SK-N-SH (cell line): ENCODE results near the gene CHD5. TPM values are rescaled to one million over a fixed set of nuclear protein-coding genes. Genes with fewer than 3 reads are reported as not detected.

ENCODE experiments used
- CTCF ChIA-PET: fragments of 300-600, 350-600 bp; formaldehyde crosslinking; extraction: SDS; loops from one replicate; lab custom pipeline; 2021; lab: Yijun Ruan, JAX
- POLR2A ChIA-PET: fragments of 350-600 bp; sonication (Branson Sonifier 250); formaldehyde crosslinking; extraction: SDS; loops from one replicate; lab custom pipeline; 2020; ENCODE audit warnings: antibody characterized with exemption, inconsistent platforms; lab: Yijun Ruan, JAX
- DNase-seq: peaks from one replicate; pipeline ENCODE4 v3.0.0; 2012
- H2AFZ ChIP-seq: fragments of 200-600 bp; sonication (generic); 2 replicates; pipeline ENCODE4 v1.8.1; 2016; ENCODE audit warnings: antibody characterized with exemption, mild to moderate bottlenecking, low read depth
- H3F3A ChIP-seq: fragments of 200-600 bp; sonication (generic); replicated peaks from 2 replicates; pipeline ENCODE3; 2016; ENCODE audit warnings: antibody characterized with exemption, mild to moderate bottlenecking; ENCODE audit not compliant: insufficient read depth
- H3K27ac ChIP-seq, 2 experiments: fragments of 200-500 bp in 1 of 2; fragments of 200-600 bp in 1 of 2; sonication (Bioruptor generic) in 1 of 2; sonication (generic), shearing (Covaris generic) in 1 of 2; 2 replicates each; pipeline versions ENCODE4 v1.5.1 to v1.6.1; 2014 to 2016; ENCODE audit warnings: low read depth in 2 of 2, inconsistent platforms in 1 of 2, low read length in 1 of 2, mild to moderate bottlenecking in 1 of 2, mixed read lengths in 1 of 2
- H3K27me3 ChIP-seq: fragments of 200-600 bp; sonication (generic), shearing (Covaris generic); 2 replicates; pipeline ENCODE4 v1.6.1; 2016; ENCODE audit warnings: mixed run types; ENCODE audit not compliant: insufficient read depth
- H3K36me3 ChIP-seq, 2 experiments: fragments of 200-500 bp in 1 of 2; fragments of 200-600 bp in 1 of 2; sonication (Bioruptor generic) in 1 of 2; sonication (generic) in 1 of 2; replicated peaks in 1 of 2; 2 replicates each; pipeline versions ENCODE3 to v1.5.1; 2014 to 2016; ENCODE audit warnings: low read length in 1 of 2, mild to moderate bottlenecking in 1 of 2; ENCODE audit not compliant: insufficient read depth in 2 of 2, control insufficient read depth in 1 of 2
- H3K4me1 ChIP-seq, 2 experiments: fragments of 200-500 bp in 1 of 2; fragments of 200-600 bp in 1 of 2; sonication (Bioruptor generic) in 1 of 2; sonication (generic), shearing (Covaris generic) in 1 of 2; 2 replicates each; pipeline versions ENCODE4 v1.5.1 to v1.6.1; 2014 to 2016; ENCODE audit warnings: low read depth in 1 of 2, low read length in 1 of 2, mixed run types in 1 of 2; ENCODE audit not compliant: insufficient read depth in 2 of 2, control insufficient read depth in 1 of 2
- H3K4me2 ChIP-seq: fragments of 200-600 bp; sonication (generic), shearing (Covaris generic); 2 replicates; pipeline ENCODE4 v1.6.1; 2017; ENCODE audit warnings: mixed run types
- H3K4me3 ChIP-seq, 2 experiments: fragments of 200-500 bp in 1 of 2; fragments of 200-600 bp in 1 of 2; sonication (Bioruptor generic) in 1 of 2; sonication (generic), shearing (Covaris generic) in 1 of 2; 2 replicates each; pipeline versions ENCODE4 v1.5.1 to v1.8.1; 2014 to 2016; ENCODE audit warnings: low read depth in 2 of 2, inconsistent platforms in 1 of 2, low read length in 1 of 2, mild to moderate bottlenecking in 1 of 2, mixed read lengths in 1 of 2, moderate library complexity in 1 of 2
- H3K79me2 ChIP-seq: fragments of 200-600 bp; sonication (generic); 2 replicates; pipeline ENCODE4 v1.8.1; 2017; ENCODE audit warnings: mild to moderate bottlenecking; ENCODE audit not compliant: insufficient read depth
- H3K9ac ChIP-seq: fragments of 200-600 bp; sonication (generic); 2 replicates; pipeline ENCODE4 v1.6.1; 2017; ENCODE audit warnings: mixed run types
- H3K9me2 ChIP-seq: fragments of 200-600 bp; sonication (generic); 2 replicates; pipeline ENCODE4 v1.6.1; 2017; ENCODE audit warnings: mixed run types
- H3K9me3 ChIP-seq: fragments of 200-600 bp; sonication (generic); 2 replicates; pipeline ENCODE4 v1.6.1; 2017; ENCODE audit warnings: mixed run types, mild to moderate bottlenecking, moderate library complexity
- H4K20me1 ChIP-seq: fragments of 200-600 bp; sonication (generic); 2 replicates; pipeline ENCODE4 v1.6.1; 2017; ENCODE audit warnings: mild to moderate bottlenecking, mixed run types; ENCODE audit not compliant: insufficient read depth
- ELF1 ChIP-seq: IDR thresholded peaks from 2 replicates; pipeline ENCODE4 v1.4.0; 2012
- EP300 ChIP-seq, 2 experiments: IDR thresholded peaks; 2 replicates each; pipeline versions ENCODE4 v1.4.0 to v1.6.1; 2012; ENCODE audit warnings: borderline replicate concordance in 1 of 2, low read depth in 1 of 2, low read length in 1 of 2
- FOXM1 ChIP-seq: IDR thresholded peaks from 2 replicates; pipeline ENCODE4 v1.4.0; 2012; ENCODE audit warnings: low read depth, mild to moderate bottlenecking
- GABPA ChIP-seq: IDR thresholded peaks from 2 replicates; pipeline ENCODE4 v1.4.0; 2012; ENCODE audit warnings: low read depth, mild to moderate bottlenecking
- GATA2 ChIP-seq: sonication (generic); formaldehyde crosslinking; IDR thresholded peaks from 2 replicates; pipeline ENCODE4 v1.5.0; 2020; ENCODE audit warnings: mild to moderate bottlenecking, missing genetic modification reagents
- JUND ChIP-seq: IDR thresholded peaks from 2 replicates; pipeline ENCODE4 v1.4.0; 2012
- MEF2A ChIP-seq: IDR thresholded peaks from 2 replicates; pipeline ENCODE4 v1.4.0; 2012; ENCODE audit warnings: low read depth, borderline replicate concordance
- NFIC ChIP-seq: IDR thresholded peaks from 2 replicates; pipeline ENCODE4 v1.4.0; 2012; ENCODE audit warnings: borderline replicate concordance
- NRF1 ChIP-seq: IDR thresholded peaks from 2 replicates; pipeline ENCODE4 v1.6.1; 2012; ENCODE audit warnings: low read depth, mild to moderate bottlenecking, low read length
- POLR2AphosphoS5 ChIP-seq: IDR thresholded peaks from 2 replicates; pipeline ENCODE4 v1.6.1; 2012; ENCODE audit warnings: low read depth, low read length
- RCOR1 ChIP-seq: fragments of 150-350 bp; IDR thresholded peaks from 2 replicates; pipeline ENCODE4 v1.6.1; 2017; ENCODE audit warnings: antibody characterized with exemption, low read length
- RFX5 ChIP-seq: IDR thresholded peaks from 2 replicates; pipeline ENCODE4 v1.6.1; 2012; ENCODE audit warnings: mild to moderate bottlenecking, improper control_type of control experiment, low read length
- RXRA ChIP-seq: IDR thresholded peaks from 2 replicates; pipeline ENCODE4 v1.4.0; 2012; ENCODE audit warnings: low read depth, mild to moderate bottlenecking, borderline replicate concordance
- SIN3A ChIP-seq: IDR thresholded peaks from 2 replicates; pipeline ENCODE4 v1.6.1; 2012; ENCODE audit warnings: low read depth, mild to moderate bottlenecking, low read length, moderate library complexity, borderline replicate concordance
- TCF12 ChIP-seq: IDR thresholded peaks from 2 replicates; pipeline ENCODE4 v1.4.0; 2012
- YY1 ChIP-seq: IDR thresholded peaks from 2 replicates; pipeline ENCODE4 v1.4.0; 2012; ENCODE audit warnings: low read depth, mild to moderate bottlenecking
- WGBS: methylation state at CpG from one replicate; pipeline ENCODE4 v1.1.6; 2017; ENCODE audit warnings: low lambda C conversion rate; 5-methylcytosine and 5-hydroxymethylcytosine counted together
- polyA plus RNA-seq, 3 experiments: library from polyadenylated mRNA; depleted of rRNA; stranded (reverse); fragments of >200 nt; gene quantifications; 2 replicates each; pipeline ENCODE4 v1.2.3, GENCODE V29; 2012
- TF ChIP-seq, protein P1 (sequence below): IDR thresholded peaks from 2 replicates; pipeline ENCODE4 v1.4.0; 2012; ENCODE audit warnings: low read depth, borderline replicate concordance
- TF ChIP-seq, protein P2 (sequence below): IDR thresholded peaks from 2 replicates; pipeline ENCODE4 v1.4.0; 2012; ENCODE audit warnings: low read depth
- TF ChIP-seq, protein P3 (sequence below): IDR thresholded peaks from 2 replicates; pipeline ENCODE4 v1.4.0; 2012; ENCODE audit warnings: low read depth, borderline replicate concordance
- TF ChIP-seq, protein P4 (sequence below): IDR thresholded peaks from 2 replicates; pipeline ENCODE4; 2012

The CHD5 gene
- polyA plus RNA-seq, 1 of the 3 experiments (the other 2 are of a cell fraction): 0.26 TPM

DNA sequence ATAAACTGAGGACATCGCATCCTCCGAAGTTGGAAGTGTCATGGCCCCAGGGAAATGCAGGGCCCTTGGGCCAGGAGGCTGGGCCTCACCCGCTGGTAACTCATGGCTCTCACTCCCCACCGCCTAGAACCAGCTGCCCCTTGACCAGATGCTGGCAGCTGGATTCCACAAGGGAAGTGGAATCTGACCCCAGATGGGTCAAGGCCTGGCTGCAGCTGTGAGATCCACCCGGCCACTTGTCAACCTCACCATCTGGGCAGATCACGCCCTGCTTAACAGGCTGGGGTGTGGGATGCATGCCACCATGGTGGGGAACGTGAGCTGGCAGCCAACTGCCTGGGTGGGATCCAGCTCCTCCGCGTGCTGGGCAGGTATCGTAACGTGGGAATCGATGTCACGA lies 108.9 kb downstream of the CHD5 start:
- no peaks in the 10 kb centered on the region for H3K9me3 ChIP-seq
- TF ChIP-seq GATA2: no peak
- TF ChIP-seq NRF1: no peak
- no peak for TF ChIP-seq RCOR1
- TF ChIP-seq JUND: no peak
- TF ChIP-seq NFIC: no peak
- TF ChIP-seq RXRA: no peak
- no peak for TF ChIP-seq EP300 (IDR thresholded peaks at IDR 0.05; ENCODE audit: borderline replicate concordance in 1 of 2, low read depth in 1 of 2, low read length in 1 of 2)
- TF ChIP-seq, protein P1, sequence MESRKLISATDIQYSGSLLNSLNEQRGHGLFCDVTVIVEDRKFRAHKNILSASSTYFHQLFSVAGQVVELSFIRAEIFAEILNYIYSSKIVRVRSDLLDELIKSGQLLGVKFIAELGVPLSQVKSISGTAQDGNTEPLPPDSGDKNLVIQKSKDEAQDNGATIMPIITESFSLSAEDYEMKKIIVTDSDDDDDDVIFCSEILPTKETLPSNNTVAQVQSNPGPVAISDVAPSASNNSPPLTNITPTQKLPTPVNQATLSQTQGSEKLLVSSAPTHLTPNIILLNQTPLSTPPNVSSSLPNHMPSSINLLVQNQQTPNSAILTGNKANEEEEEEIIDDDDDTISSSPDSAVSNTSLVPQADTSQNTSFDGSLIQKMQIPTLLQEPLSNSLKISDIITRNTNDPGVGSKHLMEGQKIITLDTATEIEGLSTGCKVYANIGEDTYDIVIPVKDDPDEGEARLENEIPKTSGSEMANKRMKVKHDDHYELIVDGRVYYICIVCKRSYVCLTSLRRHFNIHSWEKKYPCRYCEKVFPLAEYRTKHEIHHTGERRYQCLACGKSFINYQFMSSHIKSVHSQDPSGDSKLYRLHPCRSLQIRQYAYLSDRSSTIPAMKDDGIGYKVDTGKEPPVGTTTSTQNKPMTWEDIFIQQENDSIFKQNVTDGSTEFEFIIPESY: no peak
- no peak for TF ChIP-seq TCF12
- no peak for TF ChIP-seq FOXM1
- TF ChIP-seq SIN3A: no peak
- no peak for TF ChIP-seq ELF1
- TF ChIP-seq RFX5: no peak
- TF ChIP-seq, protein P2, sequence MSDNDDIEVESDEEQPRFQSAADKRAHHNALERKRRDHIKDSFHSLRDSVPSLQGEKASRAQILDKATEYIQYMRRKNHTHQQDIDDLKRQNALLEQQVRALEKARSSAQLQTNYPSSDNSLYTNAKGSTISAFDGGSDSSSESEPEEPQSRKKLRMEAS: no peak
- TF ChIP-seq GABPA: no peak
- no peak for TF ChIP-seq POLR2AphosphoS5
- TF ChIP-seq, protein P3, sequence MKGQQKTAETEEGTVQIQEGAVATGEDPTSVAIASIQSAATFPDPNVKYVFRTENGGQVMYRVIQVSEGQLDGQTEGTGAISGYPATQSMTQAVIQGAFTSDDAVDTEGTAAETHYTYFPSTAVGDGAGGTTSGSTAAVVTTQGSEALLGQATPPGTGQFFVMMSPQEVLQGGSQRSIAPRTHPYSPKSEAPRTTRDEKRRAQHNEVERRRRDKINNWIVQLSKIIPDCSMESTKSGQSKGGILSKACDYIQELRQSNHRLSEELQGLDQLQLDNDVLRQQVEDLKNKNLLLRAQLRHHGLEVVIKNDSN: no peak
- no peak for DNase-seq

DNA sequence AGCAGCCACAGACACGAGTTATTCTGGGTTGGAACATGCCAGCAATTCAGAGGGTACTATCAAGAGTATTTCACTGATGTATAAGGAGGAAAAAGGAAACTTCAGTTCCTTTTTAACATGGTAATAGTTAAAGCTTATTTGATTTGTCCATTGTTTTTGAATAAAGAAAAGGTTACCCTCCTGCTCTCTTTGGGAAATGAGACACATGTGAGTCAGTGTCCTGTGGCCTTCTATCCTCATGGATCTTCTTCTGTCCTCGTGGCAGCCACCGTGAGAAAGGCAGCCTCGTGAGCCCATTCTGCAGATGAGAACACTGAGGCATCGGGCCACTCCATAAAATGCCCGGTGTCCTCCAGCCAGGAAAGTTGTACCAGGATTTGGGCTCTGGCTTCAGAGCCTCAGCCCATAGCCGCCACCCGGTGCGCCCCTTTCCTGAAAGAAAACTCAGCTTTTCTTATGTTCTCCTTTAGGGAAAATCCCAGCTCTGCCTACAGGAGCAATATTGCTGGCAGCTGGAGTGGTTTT lies 109.6 kb downstream of the CHD5 start:
- no peak overlapping the region for H2AFZ ChIP-seq
- CTCF ChIA-PET: interaction anchor here (0.7 to 2.1 kb wide), 3 partner anchors 10 to 18 kb away, joined by 3 to 10 read pairs (median 7); no protein-coding TSS in a partner anchor
- H3K9me2 ChIP-seq: no peaks in the 10 kb centered on the region
- no peaks in the 10 kb centered on the region for H3F3A ChIP-seq
- no peak overlapping the region for H3K9ac ChIP-seq
- no peak overlapping the region for H3K4me2 ChIP-seq
- no peaks in the 10 kb centered on the region for H3K36me3 ChIP-seq
- H4K20me1 ChIP-seq: no peaks in the 10 kb centered on the region
- H3K4me3 ChIP-seq: no peak overlapping the region
- POLR2A ChIA-PET: no interaction called here
- TF ChIP-seq, protein P4, sequence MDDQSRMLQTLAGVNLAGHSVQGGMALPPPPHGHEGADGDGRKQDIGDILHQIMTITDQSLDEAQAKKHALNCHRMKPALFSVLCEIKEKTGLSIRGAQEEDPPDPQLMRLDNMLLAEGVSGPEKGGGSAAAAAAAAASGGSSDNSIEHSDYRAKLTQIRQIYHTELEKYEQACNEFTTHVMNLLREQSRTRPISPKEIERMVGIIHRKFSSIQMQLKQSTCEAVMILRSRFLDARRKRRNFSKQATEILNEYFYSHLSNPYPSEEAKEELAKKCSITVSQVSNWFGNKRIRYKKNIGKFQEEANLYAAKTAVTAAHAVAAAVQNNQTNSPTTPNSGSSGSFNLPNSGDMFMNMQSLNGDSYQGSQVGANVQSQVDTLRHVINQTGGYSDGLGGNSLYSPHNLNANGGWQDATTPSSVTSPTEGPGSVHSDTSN: no peak
- TF ChIP-seq, protein P2: no peak
- TF ChIP-seq YY1 (no peak), MEF2A (no peak)
- H3K27me3 ChIP-seq: no peaks in the 10 kb centered on the region
- H3K4me1 ChIP-seq: peaks cover 0 to 52% of the 10 kb centered on the region in 2 experiments; a peak in 1 of 4 replicates
- no peak for DNase-seq
- 58% methylated on average over 9 of the region's 9 CpGs for WGBS
- no peaks in the 10 kb centered on the region for H3K9me3 ChIP-seq
- no peaks in the 10 kb centered on the region for H3K79me2 ChIP-seq
- H3K27ac ChIP-seq: no peak overlapping the region

More for the DNA sequence above, 108.9 kb downstream of the CHD5 start:
- H3F3A ChIP-seq: no peaks in the 10 kb centered on the region
- no peaks in the 10 kb centered on the region for H4K20me1 ChIP-seq
- ChIA-PET POLR2A (no interaction called here), CTCF (interaction anchor here (0.7 to 2.1 kb wide), 3 partner anchors 10 to 19 kb away, joined by 3 to 10 read pairs (median 7); no protein-coding TSS in a partner anchor)
- no peaks in the 10 kb centered on the region for H3K79me2 ChIP-seq
- H3K27me3 ChIP-seq: no peaks in the 10 kb centered on the region
- H3K9me2 ChIP-seq: no peaks in the 10 kb centered on the region
- no peaks in the 10 kb centered on the region for H3K36me3 ChIP-seq
- no peak overlapping the region for H3K27ac ChIP-seq
- H3K9ac ChIP-seq: no peak overlapping the region
- H3K4me2 ChIP-seq: no peak overlapping the region
- 90% methylated on average over 3 of the region's 13 CpGs for WGBS
- H3K4me1 ChIP-seq: peaks cover 0 to 51% of the 10 kb centered on the region in 2 experiments; a peak in 1 of 4 replicates
- H3K4me3 ChIP-seq: no peak overlapping the region
- no peak overlapping the region for H2AFZ ChIP-seq
